ENCODE data around the gene SLC35F2.

SLC35F2 gene

GRCh38 chr11:107757661-107758060 is 100.9 kb downstream of the SLC35F2 start:
- no peak for DNase-seq
- Mint-ChIP-seq H3K36me3 (ENCODE audit: insufficient read depth) (peaks cover 3% of the 10 kb centered on the region), H3K4me1 (ENCODE audit: low read depth in 2 of 2) (no peaks in the 10 kb centered on the region), H3K4me3 (no peak overlapping the region), H3K27ac (no peak overlapping the region), H3K27me3 (peaks cover 54 to 71% of the 10 kb centered on the region in 2 donors), H3K9me3 (no peaks in the 10 kb centered on the region)
- ATAC-seq (replicated peaks) = no peak

DNA sequence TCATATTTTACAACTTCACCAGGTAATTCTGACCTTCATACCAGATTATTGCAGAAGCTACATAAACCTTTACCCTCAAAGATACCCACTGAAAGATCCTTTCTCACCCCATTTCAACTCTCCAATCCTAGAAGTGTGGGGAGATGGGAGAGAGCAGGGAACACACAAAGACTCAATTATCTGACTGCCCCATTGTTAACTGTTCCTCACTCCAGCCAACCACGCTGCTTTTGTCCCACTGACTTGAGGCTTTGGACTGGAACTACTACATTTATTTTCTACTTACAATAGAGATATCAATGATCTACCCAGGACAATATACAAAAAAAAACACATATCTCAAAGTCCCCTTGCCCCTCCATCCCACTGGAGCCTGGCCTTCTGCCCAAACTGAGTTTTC is 102.0 kb downstream of the SLC35F2 start:
- no peaks in the 10 kb centered on the region for H3K9me3 Mint-ChIP-seq
- no peak overlapping the region for H3K27ac Mint-ChIP-seq
- H3K4me3 Mint-ChIP-seq = no peak overlapping the region
- peaks cover 3% of the 10 kb centered on the region for H3K36me3 Mint-ChIP-seq (ENCODE audit: insufficient read depth)
- ATAC-seq (replicated peaks) = no peak
- peaks cover 44 to 66% of the 10 kb centered on the region in 2 donors for H3K27me3 Mint-ChIP-seq
- H3K4me1 Mint-ChIP-seq (ENCODE audit: low read depth in 2 of 2) = no peaks in the 10 kb centered on the region
- DNase-seq = no peak

DNA sequence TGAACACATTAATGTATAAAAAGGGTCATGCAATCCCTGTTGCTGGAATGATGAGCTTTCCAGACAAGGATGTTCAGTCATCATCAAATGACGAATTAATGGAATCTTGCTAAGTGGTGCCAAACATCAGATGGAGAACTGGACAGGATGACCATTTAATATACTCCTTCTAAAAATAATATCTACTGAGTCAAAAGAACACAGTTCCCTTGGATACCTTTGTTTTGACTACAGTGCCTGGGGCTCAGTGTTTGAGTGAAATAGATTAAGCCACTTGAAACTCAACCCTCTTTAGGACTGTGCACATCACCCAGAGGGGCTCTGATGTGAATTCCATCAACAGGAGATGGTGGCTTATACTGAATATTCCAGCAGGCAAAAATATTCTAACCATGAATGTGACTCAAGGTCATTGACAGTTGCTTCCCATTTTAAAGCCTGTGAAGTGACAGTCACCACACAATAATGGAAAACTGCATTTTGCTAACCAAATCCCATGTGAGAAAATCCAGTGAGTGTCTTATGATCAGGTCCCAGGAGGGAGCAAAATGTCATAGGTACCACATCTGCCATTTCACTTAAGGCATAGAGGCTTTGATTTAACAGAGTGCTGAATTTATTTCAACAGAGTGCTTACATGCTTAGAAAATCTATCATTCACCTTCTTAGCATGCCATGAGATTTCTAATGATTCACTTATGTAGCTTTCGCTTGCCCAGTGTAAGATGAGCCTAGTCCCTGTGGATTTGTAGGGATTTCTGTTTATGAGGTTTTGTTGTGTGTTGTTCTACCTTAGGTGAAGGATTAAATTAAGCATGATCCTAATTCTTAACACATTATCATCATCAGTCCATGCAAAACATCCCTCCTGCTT is 105.4 kb downstream of the SLC35F2 start:
- Mint-ChIP-seq H3K4me3 (no peak overlapping the region), H3K9me3 (no peaks in the 10 kb centered on the region), H3K4me1 (ENCODE audit: low read depth in 2 of 2) (no peaks in the 10 kb centered on the region), H3K27ac (no peak overlapping the region), H3K27me3 (peaks cover 35 to 53% of the 10 kb centered on the region in 2 donors), H3K36me3 (ENCODE audit: insufficient read depth) (peaks cover 3% of the 10 kb centered on the region)
- DNase-seq = no peak
- no peak for ATAC-seq (replicated peaks)

DNA sequence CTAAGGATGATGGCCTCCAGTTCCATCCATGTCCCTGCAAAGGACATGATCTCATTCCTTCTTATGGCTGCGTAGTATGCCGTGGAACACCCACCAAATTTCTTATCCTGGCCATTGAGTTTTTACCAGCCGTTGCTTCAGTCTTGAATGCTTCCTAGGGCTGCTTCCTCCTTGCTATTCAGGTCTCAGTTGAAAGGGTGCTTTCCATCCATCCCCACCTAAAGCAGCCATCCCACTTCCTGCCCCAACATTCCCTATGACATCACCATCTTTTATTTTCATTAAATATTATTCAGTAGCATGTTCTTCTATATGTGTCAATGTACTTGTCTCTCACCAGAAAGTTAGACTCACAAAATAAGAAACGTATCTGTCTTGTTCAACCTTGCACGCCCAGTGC is 106.1 kb downstream of the SLC35F2 start:
- Mint-ChIP-seq H3K27me3 (peaks cover 32 to 53% of the 10 kb centered on the region in 2 donors), H3K9me3 (no peaks in the 10 kb centered on the region), H3K27ac (no peak overlapping the region), H3K4me3 (no peak overlapping the region), H3K36me3 (ENCODE audit: insufficient read depth) (no peaks in the 10 kb centered on the region), H3K4me1 (ENCODE audit: low read depth in 2 of 2) (no peaks in the 10 kb centered on the region)
- no peak for DNase-seq
- ATAC-seq (replicated peaks) = no peak

GRCh38 chr11:107751082-107751481 is 107.5 kb downstream of the SLC35F2 start:
- ATAC-seq (replicated peaks) (no peak), DNase-seq (no peak)
- peaks cover 22 to 42% of the 10 kb centered on the region in 2 donors for H3K27me3 Mint-ChIP-seq
- no peak overlapping the region for H3K27ac Mint-ChIP-seq
- H3K36me3 Mint-ChIP-seq (ENCODE audit: insufficient read depth) = no peaks in the 10 kb centered on the region
- no peak overlapping the region for H3K4me3 Mint-ChIP-seq
- no peaks in the 10 kb centered on the region for H3K9me3 Mint-ChIP-seq
- no peaks in the 10 kb centered on the region for H3K4me1 Mint-ChIP-seq (ENCODE audit: low read depth in 2 of 2)

DNA sequence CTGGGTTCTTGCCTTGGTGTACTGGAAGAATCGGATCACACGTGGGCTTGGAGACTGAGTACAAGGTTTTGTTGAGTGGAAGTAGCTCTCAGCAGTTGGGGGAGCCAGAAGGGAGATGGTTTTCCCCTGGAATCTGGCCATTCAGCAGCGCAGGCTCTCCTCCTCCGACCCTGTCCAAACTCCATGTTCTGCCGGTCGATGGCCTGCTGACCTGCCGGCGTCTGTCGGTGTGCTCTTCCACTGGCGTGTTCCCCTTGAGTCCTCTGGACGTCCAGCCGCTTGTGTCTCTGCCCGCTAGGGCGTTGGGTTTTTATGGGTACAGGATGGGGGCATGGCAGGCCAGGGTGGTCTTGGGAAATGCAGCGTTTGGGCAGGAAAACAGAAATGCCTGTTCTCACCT is 108.3 kb downstream of the SLC35F2 start:
- H3K9me3 Mint-ChIP-seq = no peaks in the 10 kb centered on the region

DNA sequence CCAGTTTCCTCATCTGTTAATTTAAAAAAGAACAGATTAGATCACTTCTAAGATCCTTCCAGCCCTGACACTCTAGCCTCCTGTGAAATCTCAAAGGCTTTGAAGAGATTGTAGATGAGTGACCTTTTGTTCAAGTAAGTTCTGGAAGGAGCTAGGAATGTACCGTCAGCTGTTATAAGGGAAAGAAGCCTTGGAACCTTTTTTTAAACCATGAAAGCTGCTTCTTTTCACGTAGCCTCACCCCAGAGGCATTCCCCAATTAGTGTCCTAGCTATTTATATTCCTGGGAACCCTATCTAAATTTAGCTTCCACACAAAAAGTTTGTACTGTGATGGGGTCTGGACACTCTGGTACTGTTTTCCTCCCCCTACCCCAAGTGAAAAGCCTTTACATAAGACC is 111.0 kb downstream of the SLC35F2 start:
- no peak overlapping the region for H3K27ac Mint-ChIP-seq
- H3K27me3 Mint-ChIP-seq = peaks cover 36 to 68% of the 10 kb centered on the region in 2 donors
- ATAC-seq (replicated peaks) = no peak

More for the DNA sequence above, 108.3 kb downstream of the SLC35F2 start:
- no peak overlapping the region for H3K27ac Mint-ChIP-seq
- DNase-seq = no peak
- H3K4me1 Mint-ChIP-seq (ENCODE audit: low read depth in 2 of 2) = no peaks in the 10 kb centered on the region
- no peaks in the 10 kb centered on the region for H3K36me3 Mint-ChIP-seq (ENCODE audit: insufficient read depth)
- peaks cover 21 to 46% of the 10 kb centered on the region in 2 donors for H3K27me3 Mint-ChIP-seq
- no peak for ATAC-seq (replicated peaks)
- H3K4me3 Mint-ChIP-seq = no peak overlapping the region

DNA sequence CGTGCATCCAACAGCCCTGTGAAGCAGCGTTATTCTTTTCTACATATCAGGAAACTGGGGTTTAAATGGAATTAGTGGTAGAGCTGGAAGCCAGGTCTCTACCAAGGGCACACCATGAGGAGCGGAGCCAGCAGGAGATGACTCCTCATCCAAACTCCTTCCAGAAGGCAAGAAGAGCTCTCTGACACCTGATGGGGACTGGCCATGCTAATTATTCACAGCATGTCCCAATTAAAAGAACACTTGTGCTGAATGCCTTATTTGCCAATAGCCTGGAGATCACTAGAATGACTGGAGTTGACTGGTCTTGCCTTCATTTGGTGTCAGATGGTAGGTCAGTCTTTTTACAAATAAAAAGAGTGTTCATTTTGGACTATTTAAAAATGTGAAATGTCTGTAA is 113.9 kb downstream of the SLC35F2 start:
- Mint-ChIP-seq H3K27ac (no peak overlapping the region), H3K4me3 (no peak overlapping the region), H3K4me1 (ENCODE audit: low read depth in 2 of 2) (no peaks in the 10 kb centered on the region), H3K36me3 (ENCODE audit: insufficient read depth) (no peaks in the 10 kb centered on the region), H3K27me3 (peaks cover 39 to 77% of the 10 kb centered on the region in 2 donors), H3K9me3 (no peaks in the 10 kb centered on the region)
- DNase-seq (no peak), ATAC-seq (replicated peaks) (no peak)

More for the DNA sequence above, 111.0 kb downstream of the SLC35F2 start:
- Mint-ChIP-seq H3K36me3 (ENCODE audit: insufficient read depth) (no peaks in the 10 kb centered on the region), H3K4me3 (no peak overlapping the region), H3K9me3 (no peaks in the 10 kb centered on the region), H3K4me1 (ENCODE audit: low read depth in 2 of 2) (no peaks in the 10 kb centered on the region)
- DNase-seq = no peak

GRCh38 chr11:107743191-107743590 is 115.4 kb downstream of the SLC35F2 start:
- Mint-ChIP-seq H3K9me3 (no peaks in the 10 kb centered on the region), H3K4me1 (ENCODE audit: low read depth in 2 of 2) (no peaks in the 10 kb centered on the region), H3K36me3 (ENCODE audit: insufficient read depth) (no peaks in the 10 kb centered on the region), H3K4me3 (no peak overlapping the region), H3K27ac (no peak overlapping the region), H3K27me3 (peaks cover 51 to 83% of the 10 kb centered on the region in 2 donors)
- DNase-seq = no peak
- ATAC-seq (replicated peaks) = no peak

DNA sequence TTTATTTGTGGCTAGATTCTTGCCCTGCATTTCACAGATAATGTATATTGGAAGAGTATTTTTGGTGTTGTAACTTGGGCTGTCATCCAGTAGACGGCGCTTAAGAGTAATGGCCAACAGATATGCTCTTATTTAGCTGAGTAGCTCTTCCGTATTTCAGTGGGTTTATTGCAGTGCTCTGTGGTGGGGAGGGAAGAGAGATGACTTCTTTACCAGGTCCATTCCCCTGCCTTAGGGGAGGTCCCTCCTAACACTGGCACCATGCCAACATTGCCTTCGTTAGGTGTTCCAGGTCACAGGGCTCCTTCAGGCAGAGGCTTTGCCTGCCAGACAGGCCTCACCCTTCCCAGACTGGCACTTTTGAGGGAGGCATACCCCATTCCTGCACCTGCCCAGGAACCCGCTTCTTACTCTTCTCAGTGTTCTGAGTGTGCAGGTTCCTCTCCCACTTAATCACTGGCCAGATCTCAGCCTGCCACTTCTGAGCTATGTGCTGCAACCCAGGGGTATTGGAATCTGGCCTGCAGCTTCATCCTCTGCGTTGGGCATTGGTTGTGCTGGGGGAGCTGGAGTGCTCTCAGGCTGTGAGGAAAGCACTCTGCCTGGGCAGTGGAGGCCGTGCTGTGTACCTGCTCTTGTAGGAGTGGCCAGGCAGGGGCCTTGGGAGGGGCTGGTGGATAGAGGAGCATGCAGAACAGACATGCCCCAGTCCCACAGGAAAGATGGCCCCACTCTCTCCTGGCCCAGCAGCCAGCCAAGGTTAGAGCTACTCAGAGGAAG is 117.4 kb downstream of the SLC35F2 start:
- Mint-ChIP-seq H3K27ac (no peak overlapping the region), H3K9me3 (peaks cover 0 to 1% of the 10 kb centered on the region in 2 donors), H3K4me3 (no peak overlapping the region), H3K36me3 (ENCODE audit: insufficient read depth) (no peaks in the 10 kb centered on the region), H3K4me1 (ENCODE audit: low read depth in 2 of 2) (no peaks in the 10 kb centered on the region), H3K27me3 (peaks cover 51 to 73% of the 10 kb centered on the region in 2 donors)
- DNase-seq = no peak
- no peak for ATAC-seq (replicated peaks)
